Astrocyte of the cerebellum (primary cell): ENCODE results near the gene MMP12.

ENCODE experiments used
- DNase-seq: peaks from one replicate; pipeline ENCODE4 v3.0.0-alpha.2; 2011; ENCODE audit warnings: low read depth
- H3K4me3 ChIP-seq: 2 replicates; pipeline ENCODE4 v1.5.1; 2011; ENCODE audit warnings: mild to moderate bottlenecking, low read depth, low read length, moderate library complexity
- in situ Hi-C: cut with HindIII; loops from 2 replicates; pipeline ENCODE4 v1.10.0; 2017; ENCODE audit warnings: low sequenced_read_pairs
- TF ChIP-seq, protein P1 (sequence below): IDR thresholded peaks from 2 replicates; pipeline ENCODE4 v1.5.1; 2012; ENCODE audit warnings: low read length, low read depth, moderate library complexity, mild to moderate bottlenecking; ENCODE audit errors: missing control alignments

Gene MMP12

GRCh38 chr11:102831489-102832440 is 43.0 kb downstream of the MMP12 start:
- DNase-seq, result no peak
- TF ChIP-seq, protein P1, sequence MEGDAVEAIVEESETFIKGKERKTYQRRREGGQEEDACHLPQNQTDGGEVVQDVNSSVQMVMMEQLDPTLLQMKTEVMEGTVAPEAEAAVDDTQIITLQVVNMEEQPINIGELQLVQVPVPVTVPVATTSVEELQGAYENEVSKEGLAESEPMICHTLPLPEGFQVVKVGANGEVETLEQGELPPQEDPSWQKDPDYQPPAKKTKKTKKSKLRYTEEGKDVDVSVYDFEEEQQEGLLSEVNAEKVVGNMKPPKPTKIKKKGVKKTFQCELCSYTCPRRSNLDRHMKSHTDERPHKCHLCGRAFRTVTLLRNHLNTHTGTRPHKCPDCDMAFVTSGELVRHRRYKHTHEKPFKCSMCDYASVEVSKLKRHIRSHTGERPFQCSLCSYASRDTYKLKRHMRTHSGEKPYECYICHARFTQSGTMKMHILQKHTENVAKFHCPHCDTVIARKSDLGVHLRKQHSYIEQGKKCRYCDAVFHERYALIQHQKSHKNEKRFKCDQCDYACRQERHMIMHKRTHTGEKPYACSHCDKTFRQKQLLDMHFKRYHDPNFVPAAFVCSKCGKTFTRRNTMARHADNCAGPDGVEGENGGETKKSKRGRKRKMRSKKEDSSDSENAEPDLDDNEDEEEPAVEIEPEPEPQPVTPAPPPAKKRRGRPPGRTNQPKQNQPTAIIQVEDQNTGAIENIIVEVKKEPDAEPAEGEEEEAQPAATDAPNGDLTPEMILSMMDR, result peak; percentile 56
- peak overlapping the region; percentile 24 for H3K4me3 ChIP-seq
- in situ Hi-C loops, result no loop called here

- TF ChIP-seq, protein P1, result no peak
- no peak for DNase-seq
- in situ Hi-C loops, result no loop called here
- peak overlapping the region; percentile 24 for H3K4me3 ChIP-seq
Observed at GRCh38 chr11:102831128-102831488, 43.7 kb downstream of the MMP12 start.

DNA sequence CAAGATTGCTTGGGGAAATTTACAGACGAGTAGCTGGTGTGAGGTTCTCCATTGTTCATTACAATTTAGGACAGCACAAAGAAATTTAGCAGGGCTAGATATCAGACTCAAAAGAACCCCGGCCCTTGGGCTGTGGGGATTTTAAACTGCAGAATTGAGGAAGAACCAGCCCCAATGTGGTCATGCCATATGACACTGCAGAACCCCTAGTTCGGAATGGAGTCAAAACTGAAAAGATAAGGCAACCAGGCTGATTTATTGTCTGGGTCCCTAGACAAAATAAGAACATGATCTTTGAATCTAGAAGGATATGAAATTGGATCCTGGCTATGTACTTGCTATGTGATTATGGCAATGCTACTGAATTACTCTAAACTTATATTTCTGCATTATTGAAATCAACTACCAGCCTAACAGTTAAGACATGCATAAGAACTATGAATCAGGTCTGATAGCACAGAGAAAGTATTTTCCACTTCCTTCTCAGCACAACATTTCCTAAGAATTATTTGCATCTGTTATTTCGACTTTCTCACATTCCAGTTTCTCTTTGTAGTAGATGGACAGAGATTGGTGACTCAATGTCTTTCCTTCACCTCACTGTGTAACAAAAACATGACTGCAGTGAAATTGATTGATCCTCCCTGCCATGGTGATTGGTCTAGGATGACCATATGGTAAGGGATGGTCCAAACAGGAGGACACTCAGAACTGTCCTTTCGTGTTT is 44.6 kb downstream of the MMP12 start:
- no peak overlapping the region for H3K4me3 ChIP-seq
- DNase-seq, result no peak
- in situ Hi-C loops, result no loop called here
- TF ChIP-seq, protein P1, result no peak

DNA sequence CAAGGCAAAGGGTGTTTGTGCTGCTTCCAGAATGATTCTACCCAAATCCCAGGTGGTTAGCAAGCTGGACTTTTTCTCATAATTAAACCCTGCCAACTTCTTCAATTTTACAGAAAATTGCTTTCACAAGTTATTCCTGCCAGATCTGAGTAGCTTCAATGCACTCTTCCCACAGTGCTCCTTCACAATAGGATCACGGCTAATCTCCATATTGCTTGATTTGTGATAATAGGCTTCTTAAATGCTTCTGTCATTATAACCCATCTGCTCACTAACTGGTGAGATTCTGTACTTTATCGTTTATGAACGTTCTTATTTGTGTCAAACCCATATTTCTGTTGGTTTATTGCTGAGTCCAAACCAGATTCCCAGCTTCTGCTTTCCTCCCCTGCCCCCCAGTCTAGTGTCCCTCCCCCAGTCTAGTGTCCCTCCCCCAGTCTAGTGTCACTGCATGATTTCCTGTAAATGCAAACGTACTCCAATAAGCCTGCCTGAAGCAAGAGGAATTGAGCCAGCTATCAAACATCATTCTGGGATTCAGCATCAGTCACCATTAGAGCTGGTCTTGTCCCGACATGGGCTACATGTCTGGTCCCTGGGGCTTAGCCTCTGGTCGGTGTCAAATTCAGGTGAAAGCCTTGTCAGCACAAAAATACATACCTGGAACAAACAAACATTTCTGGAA is 45.3 kb downstream of the MMP12 start:
- TF ChIP-seq, protein P1, result no peak
- DNase-seq, result no peak
- H3K4me3 ChIP-seq, result no peak overlapping the region
- in situ Hi-C loops, result no loop called here

GRCh38 chr11:102824556-102824955 is 50.2 kb downstream of the MMP12 start:
- in situ Hi-C loops, result no loop called here
- no peak for DNase-seq
- H3K4me3 ChIP-seq, result no peak overlapping the region
- TF ChIP-seq, protein P1, result no peak

GRCh38 chr11:102819491-102819890 is 55.3 kb downstream of the MMP12 start:
- no peak for DNase-seq
- H3K4me3 ChIP-seq, result no peak overlapping the region
- in situ Hi-C loops, result no loop called here
- TF ChIP-seq, protein P1, result no peak
